Stomach (tissue), 9 donors: ENCODE results near the gene SIGLEC6. TPM values are rescaled to one million over a fixed set of nuclear protein-coding genes. Genes with fewer than 3 reads are reported as not detected.

ENCODE experiments used
- DNase-seq, 2 donors: peaks; one replicate each; pipeline versions ENCODE4 v3.0.0 to v3.0.0-alpha.2; 2013 to 2019
- H3K27ac ChIP-seq, 5 donors: fragments of 200-600 bp in 4 of 5; sonication (generic) in 4 of 5; one replicate each; pipeline ENCODE4 v1.5.1; 2013 to 2019; ENCODE audit warnings: mild to moderate bottlenecking in 1 of 5, moderate library complexity in 1 of 5
- H3K27me3 ChIP-seq, 3 donors: fragments of 200-600 bp; sonication (generic); one replicate each; pipeline ENCODE4 v1.5.1; 2017 to 2019; ENCODE audit warnings: mixed run types in 1 of 3
- H3K36me3 ChIP-seq, 4 donors: fragments of 200-600 bp; sonication (generic); 1 replicate in 3 of 4; 2 replicates in 1 of 4; pipeline ENCODE4 v1.5.1; 2016 to 2019
- H3K4me1 ChIP-seq, 4 donors: fragments of 200-600 bp; sonication (generic); one replicate each; pipeline ENCODE4 v1.5.1; 2016 to 2019
- H3K4me3 ChIP-seq, 4 donors: fragments of 200-600 bp; sonication (generic) in 3 of 4; one replicate each; pipeline ENCODE4 v1.5.1; 2016 to 2019; ENCODE audit warnings: mild to moderate bottlenecking in 1 of 4
- H3K9me3 ChIP-seq, 4 donors: fragments of 200-600 bp; sonication (generic); one replicate each; pipeline ENCODE4 v1.5.1; 2016 to 2019
- EP300 ChIP-seq: sonication (generic); formaldehyde crosslinking; IDR thresholded peaks from one replicate; pipeline ENCODE4 v1.6.1; 2017; ENCODE audit warnings: antibody characterized with exemption
- POLR2A ChIP-seq, 4 donors: fragments of 450-650 bp; IDR thresholded peaks; one replicate each; pipeline ENCODE4 v1.6.1; 2016; ENCODE audit warnings: antibody characterized with exemption in 4 of 4, control low read depth in 2 of 4, mild to moderate bottlenecking in 1 of 4, moderate library complexity in 1 of 4
- POLR2AphosphoS5 ChIP-seq, 3 donors: sonication (generic); formaldehyde crosslinking; IDR thresholded peaks; one replicate each; pipeline ENCODE4 v1.6.1; 2016; ENCODE audit warnings: antibody characterized with exemption in 3 of 3
- WGBS, 5 donors: extraction: QIAGEN DNeasy Blood & Tissue Kit in 3 of 5; methylation state at CpG; one replicate each; pipeline versions ENCODE4 v1.1.5 to v1.1.7; 2013 to 2018; 5-methylcytosine and 5-hydroxymethylcytosine counted together
- intact Hi-C: fragments of 100-400 bp; cut with DNase I; formaldehyde crosslinking; loops from one replicate; pipeline ENCODE4 v1.15.1; 2023; ENCODE audit warnings: low total_unique reads
- polyA plus RNA-seq, 3 donors: library from polyadenylated mRNA; stranded (reverse); fragments of 200-250 nt; gene quantifications; one replicate each; pipeline ENCODE4 v1.2.3, GENCODE V29; 2013
- total RNA-seq, 5 donors: library from RNA; depleted of rRNA; stranded (reverse); fragments of >200 nt; gene quantifications; one replicate each; pipeline versions ENCODE4 v1.1.0 to v1.2.3, GENCODE V29; 2014 to 2016
- TF ChIP-seq, protein P1 (sequence below), 7 experiments: fragments of 450-650 bp in 4 of 7; fragments of 200-600 bp in 3 of 7; sonication (generic) in 3 of 7; IDR thresholded peaks; one replicate each; pipeline ENCODE4 v1.5.1; 2016 to 2019; ENCODE audit warnings: antibody characterized with exemption in 7 of 7, control low read depth in 2 of 7, mild to moderate bottlenecking in 1 of 7
- donor health status: healthy with polysubstance abuse.
- donor health status: Bipolar disorder and iron deficiency.
- donor health status: healthy.

Gene SIGLEC6
- total and polyA plus RNA-seq, 8 donors, result 0.50 to 7.1 (median 2.4) TPM; not detected in 5

DNA sequence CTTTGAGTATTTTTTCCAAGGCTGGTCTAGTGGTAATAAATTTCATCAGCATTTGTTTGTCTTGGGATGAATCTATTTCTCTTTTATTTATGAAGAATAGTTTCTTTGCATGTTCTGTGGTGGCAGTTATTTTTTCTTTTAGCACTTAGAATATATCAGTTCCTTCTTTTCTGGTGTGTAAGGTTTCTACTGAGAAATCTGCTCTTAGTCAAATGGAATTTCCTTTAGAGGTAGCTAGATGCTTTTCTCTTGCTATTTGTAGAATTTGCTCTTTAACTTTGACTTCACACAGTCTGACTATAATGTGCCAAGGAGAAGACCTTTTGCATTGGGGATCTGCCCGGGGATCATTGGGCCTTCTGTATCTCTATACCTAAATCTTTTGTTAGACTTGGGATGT is 4.1 kb upstream of the SIGLEC6 start:
- WGBS, 5 donors, result 78 to 88% (median 83%) methylated on average over 1 of the region's 1 CpG
- no peak overlapping the region for H3K4me3 ChIP-seq
- H3K4me1 ChIP-seq, result no peaks in the 10 kb centered on the region
- no peak for DNase-seq
- TF ChIP-seq, protein P1, sequence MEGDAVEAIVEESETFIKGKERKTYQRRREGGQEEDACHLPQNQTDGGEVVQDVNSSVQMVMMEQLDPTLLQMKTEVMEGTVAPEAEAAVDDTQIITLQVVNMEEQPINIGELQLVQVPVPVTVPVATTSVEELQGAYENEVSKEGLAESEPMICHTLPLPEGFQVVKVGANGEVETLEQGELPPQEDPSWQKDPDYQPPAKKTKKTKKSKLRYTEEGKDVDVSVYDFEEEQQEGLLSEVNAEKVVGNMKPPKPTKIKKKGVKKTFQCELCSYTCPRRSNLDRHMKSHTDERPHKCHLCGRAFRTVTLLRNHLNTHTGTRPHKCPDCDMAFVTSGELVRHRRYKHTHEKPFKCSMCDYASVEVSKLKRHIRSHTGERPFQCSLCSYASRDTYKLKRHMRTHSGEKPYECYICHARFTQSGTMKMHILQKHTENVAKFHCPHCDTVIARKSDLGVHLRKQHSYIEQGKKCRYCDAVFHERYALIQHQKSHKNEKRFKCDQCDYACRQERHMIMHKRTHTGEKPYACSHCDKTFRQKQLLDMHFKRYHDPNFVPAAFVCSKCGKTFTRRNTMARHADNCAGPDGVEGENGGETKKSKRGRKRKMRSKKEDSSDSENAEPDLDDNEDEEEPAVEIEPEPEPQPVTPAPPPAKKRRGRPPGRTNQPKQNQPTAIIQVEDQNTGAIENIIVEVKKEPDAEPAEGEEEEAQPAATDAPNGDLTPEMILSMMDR (IDR thresholded peaks at IDR 0.05), result no peak
- no peak for TF ChIP-seq POLR2A (IDR thresholded peaks at IDR 0.05)
- no peak for TF ChIP-seq POLR2AphosphoS5 (IDR thresholded peaks at IDR 0.05)
- no peaks in the 10 kb centered on the region for H3K36me3 ChIP-seq
- peaks cover 0 to 54% (median 23%) of the 10 kb centered on the region in 3 donors for H3K27me3 ChIP-seq
- intact Hi-C loops, result no loop called here
- no peak overlapping the region for H3K27ac ChIP-seq
- peaks cover 0 to 13% (median 0%) of the 10 kb centered on the region in 4 donors for H3K9me3 ChIP-seq

DNA sequence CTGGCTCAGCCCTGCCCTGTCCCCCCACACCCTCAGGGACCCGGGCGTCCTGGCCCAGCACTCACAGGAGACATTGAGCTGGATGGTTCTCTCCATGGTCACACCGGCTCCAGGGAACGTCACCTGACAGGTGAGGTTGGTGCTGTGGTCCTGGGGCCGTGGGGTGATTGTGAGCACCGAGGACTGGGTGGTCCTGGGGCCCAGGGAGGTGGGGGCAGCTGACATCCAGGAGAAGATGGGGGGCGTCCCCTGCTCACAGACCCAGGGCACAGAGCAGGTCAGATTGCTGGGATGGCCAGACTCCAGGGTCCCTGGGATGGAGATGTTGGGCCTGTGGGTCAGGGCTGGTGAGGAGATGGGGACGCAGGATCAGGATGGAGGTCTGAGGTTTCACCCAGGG is 854 bp downstream of the SIGLEC6 start:
- no peak overlapping the region for H3K4me3 ChIP-seq
- H3K4me1 ChIP-seq, result no peaks in the 10 kb centered on the region
- peaks cover 0 to 55% (median 21%) of the 10 kb centered on the region in 3 donors for H3K27me3 ChIP-seq
- intact Hi-C loops, result no loop called here
- DNase-seq, result no peak
- H3K9me3 ChIP-seq, result peaks cover 0 to 7% (median 0%) of the 10 kb centered on the region in 4 donors
- H3K27ac ChIP-seq, result no peak overlapping the region
- no peaks in the 10 kb centered on the region for H3K36me3 ChIP-seq
- WGBS, 5 donors, result 77 to 87% (median 82%) methylated on average over 8 of the region's 8 CpGs
- TF ChIP-seq POLR2A (IDR thresholded peaks at IDR 0.05), result no peak
- TF ChIP-seq POLR2AphosphoS5 (IDR thresholded peaks at IDR 0.05), result no peak
- TF ChIP-seq, protein P1 (IDR thresholded peaks at IDR 0.05), result no peak
- no peak for TF ChIP-seq EP300

DNA sequence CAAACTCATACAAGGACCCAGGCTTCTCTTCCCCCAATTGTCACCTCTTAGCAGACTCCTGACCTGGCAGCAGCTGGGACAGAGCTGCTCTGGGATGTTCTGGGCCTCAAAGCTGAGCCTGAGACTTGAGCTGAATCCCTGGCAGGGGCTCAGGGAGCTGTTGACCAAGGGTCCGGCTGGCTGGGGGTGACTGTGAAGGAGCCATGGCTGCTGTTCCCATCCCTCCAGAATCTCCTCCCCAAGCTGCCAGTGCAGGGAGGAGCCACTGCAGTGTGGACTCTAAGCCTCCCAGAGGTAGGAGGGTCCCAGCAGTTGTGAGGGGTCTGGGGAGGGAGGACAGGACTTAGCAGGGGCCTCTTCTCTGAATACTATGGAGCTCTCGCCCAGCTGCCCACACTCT is 2.2 kb downstream of the SIGLEC6 start:
- H3K27me3 ChIP-seq, result peaks cover 0 to 61% (median 27%) of the 10 kb centered on the region in 3 donors
- intact Hi-C loops, result no loop called here
- WGBS, 5 donors, result 57 to 82% (median 69%) methylated on average over 1 to 2 of the region's 2 CpGs
- H3K36me3 ChIP-seq, result no peaks in the 10 kb centered on the region
- no peak for DNase-seq
- TF ChIP-seq EP300 (no peak), POLR2AphosphoS5 (IDR thresholded peaks at IDR 0.05) (no peak), POLR2A (IDR thresholded peaks at IDR 0.05) (no peak)
- TF ChIP-seq, protein P1 (IDR thresholded peaks at IDR 0.05), result no peak
- no peak overlapping the region for H3K27ac ChIP-seq
- no peak overlapping the region for H3K4me3 ChIP-seq
- no peaks in the 10 kb centered on the region for H3K9me3 ChIP-seq
- no peaks in the 10 kb centered on the region for H3K4me1 ChIP-seq

DNA sequence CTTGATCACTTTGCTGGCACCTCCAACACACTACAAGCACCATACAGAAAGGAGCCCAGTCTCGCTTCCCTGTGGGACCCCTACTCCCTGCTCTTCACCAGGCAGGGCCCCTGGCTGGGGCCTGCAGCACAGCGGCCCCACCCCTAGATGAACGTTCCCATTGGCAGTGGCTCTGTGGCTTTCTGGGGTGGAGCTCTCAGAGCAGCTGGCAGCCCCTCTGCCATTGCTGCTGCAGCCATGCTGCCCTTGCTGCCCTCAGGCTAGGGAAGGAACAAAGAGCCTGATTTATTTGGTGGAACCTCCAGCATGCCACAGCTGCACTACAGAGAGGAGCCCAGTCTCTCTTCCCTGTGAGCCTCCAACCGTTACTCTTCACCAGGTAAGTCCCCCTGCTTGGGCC is 5.8 kb downstream of the SIGLEC6 start:
- Histone ChIP-seq H3K27me3 (peaks cover 0 to 46% (median 16%) of the 10 kb centered on the region in 3 donors), H3K4me3 (no peak overlapping the region), H3K4me1 (no peaks in the 10 kb centered on the region), H3K27ac (no peak overlapping the region), H3K9me3 (peaks cover 0 to 6% (median 0%) of the 10 kb centered on the region in 4 donors), H3K36me3 (no peaks in the 10 kb centered on the region)
- 38 to 50% (median 46%) methylated on average over 3 to 4 of the region's 4 CpGs for WGBS, 5 donors
- TF ChIP-seq EP300, result no peak
- TF ChIP-seq POLR2AphosphoS5 (IDR thresholded peaks at IDR 0.05), result no peak
- TF ChIP-seq POLR2A (IDR thresholded peaks at IDR 0.05), result no peak
- TF ChIP-seq, protein P1 (IDR thresholded peaks at IDR 0.05), result no peak
- intact Hi-C loops, result no loop called here
- DNase-seq, result no peak
